ENCODE measurements around the gene KDM7A.
"Not testable (repeated sequence)": the region's sequence is repeated elsewhere in the genome, so short reads cannot be mapped to it uniquely, and the experiment has no call there.

Gene KDM7A

DNA sequence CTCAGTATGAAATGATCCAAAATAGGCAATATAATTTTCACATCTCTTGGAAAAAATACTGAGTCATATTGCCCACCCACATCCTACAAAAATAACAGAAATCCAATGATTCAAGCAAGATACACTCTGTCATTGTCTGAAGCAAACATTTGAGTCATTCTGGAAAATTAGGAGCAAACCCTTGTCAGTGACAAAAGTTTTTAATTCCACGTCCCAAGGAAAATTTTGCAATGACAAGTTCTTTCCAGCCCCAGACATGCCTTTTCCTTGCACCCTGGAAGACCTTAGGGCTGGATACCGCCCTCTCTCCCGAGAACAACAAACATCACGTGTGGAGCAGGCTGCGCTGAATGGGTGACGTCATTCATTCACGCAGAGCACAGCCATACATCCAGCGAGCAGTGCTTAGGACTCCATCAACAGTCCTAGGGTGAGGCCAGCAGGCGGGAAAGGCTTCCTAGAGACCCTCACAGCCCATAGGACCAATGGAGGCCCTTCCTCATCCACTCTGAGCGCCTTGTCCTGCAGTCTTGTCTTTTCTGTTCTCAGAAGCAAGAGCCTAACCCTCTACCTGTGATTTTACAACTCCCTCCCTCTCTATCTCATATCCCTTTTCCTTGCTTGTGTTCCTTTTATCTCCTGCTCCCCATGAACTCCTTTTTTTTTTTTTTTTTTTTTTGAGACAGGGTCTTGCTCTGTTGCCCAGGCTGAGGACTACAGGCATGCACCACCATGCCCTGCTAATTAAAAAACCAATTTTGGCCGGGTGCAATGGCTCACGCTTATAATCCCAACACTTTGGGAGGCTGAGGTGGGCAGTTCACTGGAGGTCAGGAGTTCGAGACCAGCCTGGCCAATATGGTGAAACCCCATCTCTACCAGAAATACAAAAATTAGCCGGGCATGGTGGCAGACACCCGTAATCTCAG lies 23.5 kb upstream of the KDM7A start:
- no peak for DNase-seq

DNA sequence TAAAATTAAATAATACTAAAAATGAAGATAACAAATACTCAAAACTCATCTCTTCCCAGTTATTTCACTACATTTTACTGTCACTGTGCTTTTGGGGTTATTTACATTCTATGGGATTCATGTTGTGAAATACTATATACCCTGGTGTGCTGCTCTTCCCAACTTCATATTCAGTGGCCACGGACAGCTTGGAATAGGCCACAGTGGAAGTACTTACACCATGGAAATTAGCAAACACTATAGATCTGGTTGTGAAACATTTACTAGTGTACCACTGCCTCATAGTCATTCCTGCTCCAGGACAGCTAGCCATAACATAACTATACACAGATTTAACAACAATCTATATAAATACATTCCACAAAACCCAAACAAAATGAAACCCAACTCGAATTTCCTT lies 21.2 kb upstream of the KDM7A start:
- no peak for DNase-seq

DNA sequence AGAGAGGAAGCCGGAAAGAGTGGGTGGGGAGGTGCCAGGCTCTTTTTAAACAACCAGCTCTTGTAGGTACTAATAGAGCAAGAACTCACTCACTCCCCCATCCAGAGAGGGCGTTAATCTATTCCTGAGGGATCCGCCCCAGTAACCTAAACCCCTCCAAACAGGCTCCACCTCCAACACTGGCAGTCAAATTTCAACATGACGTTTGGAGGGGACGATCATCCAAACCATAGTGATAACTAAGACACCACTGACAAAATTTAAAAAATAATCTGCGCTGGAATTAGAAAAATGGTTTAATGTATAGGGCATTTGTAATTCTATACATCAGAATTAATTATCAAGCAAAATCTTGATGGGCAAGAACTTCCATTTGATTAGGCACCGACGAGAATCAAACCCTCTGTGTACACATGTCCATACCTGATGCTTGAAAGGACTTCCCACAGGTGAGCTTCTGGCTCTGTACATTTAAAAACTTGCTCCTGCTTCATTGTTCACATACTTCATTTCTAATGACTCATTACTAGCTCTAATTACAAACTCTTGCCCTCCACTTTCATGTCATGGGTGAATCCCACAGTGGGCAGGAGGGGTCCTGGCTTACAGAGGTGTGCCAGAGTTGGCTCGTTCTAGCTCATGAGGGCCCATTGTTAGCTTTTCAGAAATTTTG lies 20.6 kb upstream of the KDM7A start:
- DNase-seq = no peak

DNA sequence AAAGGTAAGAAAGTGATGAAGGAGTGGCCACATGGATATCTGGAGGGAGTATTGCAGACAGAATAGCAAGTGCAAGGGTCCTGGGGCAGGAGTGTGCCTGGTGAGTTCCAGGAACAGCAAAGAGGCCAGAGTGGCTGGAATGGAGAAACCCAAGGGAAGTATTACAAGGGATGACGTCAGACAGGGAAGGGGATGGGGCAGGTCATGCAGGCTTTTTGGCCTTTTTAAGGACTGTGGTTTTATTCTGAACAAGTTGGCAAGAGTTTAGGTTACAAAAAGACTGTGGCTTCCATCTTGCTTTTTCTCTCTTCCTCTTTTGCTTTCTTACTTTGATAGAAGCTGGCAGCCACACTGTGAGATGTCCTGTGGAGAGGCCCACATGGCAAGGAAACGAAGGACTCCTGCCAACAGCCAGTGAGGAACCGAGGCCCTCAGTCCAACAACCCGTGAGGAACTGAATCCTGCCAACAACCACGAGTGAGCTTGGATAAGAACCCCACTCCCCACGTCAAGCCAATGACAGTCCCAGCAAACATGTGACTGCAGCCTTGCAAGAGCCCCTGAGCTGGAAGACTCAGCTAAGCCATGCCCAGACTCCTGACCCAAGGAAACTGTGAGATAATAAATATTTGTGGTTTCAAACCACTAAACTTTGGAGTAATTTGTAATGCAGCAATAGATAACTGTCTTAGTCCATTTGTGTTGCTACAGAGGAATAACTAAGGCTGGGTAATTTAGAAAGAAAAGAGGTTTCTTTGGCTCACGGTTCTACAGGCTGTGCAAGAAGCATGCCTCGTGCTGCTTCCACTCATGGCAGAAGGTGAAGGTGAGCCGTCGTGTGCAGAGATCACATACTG lies 19.8 kb upstream of the KDM7A start:
- no peak for DNase-seq

DNA sequence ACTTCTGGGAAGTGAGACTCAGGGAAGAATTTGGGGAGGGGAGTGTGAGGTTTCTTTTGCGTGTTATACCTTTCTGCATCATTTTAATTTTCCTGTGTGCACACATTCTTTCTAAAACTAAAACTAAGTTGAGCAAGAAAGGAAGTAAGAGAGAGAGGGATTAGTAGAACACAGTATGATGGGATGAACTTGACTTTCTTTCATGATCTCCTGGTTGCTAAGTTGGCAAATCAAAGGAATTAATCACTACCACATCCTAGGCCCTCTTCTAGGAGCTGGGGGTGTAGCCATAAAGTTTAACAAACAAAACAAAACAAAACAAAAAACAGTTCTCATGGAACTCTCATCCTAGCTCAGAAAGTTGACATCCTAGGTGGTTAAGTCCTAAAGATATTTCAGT lies 19.1 kb upstream of the KDM7A start:
- DNase-seq = no peak

DNA sequence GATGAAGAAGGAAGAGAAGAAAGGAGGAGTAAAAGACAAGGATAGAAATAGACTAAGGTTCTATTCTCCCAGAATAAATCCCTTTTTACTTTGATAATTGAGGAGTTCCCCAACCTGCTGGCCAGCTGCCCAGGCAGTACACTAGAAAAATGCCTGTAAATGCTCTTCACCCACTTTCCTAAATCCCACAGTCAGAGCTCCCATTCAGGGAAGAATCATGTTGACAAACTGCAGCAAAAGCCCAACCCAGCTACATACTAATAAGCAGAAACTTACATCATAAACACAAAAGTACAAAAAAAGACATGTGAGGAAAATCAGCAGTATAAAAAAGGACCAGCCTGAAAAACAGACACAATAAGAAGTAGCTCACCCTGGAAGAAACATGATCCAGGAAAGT lies 15.8 kb upstream of the KDM7A start:
- no peak for DNase-seq

DNA sequence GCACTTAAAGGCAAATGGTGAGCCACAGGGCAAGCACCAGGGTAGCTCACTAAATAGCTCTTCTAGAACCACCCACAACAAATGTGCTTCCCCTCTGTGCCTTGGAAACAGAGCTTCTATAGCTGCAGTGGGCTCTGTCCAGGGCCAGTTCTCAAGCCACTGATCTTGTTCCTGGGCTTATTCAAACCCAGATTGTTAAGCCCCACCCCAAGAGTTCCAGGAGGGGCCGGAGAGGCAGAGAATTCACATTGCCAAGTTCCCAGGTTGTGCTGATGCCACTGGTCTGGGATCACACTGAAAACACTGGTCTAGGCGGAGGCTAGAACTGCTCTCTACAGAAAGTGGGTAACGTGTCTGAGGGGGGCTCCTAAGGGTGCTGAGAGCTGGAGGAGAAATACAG lies 15.4 kb upstream of the KDM7A start:
- no peak for DNase-seq

DNA sequence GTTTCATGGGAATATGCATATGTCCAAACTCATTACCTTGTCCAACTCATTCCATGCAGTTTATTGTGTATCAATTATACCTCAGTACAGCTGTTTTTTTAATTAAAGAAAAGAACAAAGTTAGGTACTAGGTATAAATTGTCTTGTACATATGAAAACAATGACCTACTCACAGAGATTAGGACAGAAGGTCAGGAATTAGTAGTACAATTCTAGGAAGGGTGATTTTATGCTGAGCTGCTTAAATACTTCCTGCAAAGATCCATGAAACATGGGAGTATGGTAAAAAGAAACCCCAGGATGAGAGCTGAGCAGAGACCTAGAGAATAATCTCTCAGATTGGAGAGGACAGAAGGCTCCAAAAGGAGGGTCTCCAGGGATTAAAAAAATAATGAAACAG lies 13.8 kb upstream of the KDM7A start:
- DNase-seq = no peak

DNA sequence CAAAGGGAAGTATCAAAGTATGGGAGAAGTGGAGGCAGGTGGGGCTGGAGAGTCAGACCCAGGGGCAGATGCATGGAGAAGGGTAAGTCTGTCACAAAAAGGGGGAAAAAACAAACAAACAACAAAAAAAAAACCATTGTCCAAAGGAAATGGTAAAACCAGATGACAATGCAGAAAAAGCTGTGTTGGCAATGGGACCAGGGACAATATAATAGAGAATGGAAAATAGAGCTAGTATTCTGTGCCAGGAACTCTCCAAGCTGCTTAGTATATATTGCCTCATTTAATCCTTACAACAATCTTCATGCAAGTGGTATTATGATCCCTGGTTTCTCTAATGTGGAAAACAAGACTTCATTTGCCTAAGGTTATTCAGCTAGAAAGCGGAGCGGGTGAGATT lies 13.1 kb upstream of the KDM7A start:
- no peak for DNase-seq

DNA sequence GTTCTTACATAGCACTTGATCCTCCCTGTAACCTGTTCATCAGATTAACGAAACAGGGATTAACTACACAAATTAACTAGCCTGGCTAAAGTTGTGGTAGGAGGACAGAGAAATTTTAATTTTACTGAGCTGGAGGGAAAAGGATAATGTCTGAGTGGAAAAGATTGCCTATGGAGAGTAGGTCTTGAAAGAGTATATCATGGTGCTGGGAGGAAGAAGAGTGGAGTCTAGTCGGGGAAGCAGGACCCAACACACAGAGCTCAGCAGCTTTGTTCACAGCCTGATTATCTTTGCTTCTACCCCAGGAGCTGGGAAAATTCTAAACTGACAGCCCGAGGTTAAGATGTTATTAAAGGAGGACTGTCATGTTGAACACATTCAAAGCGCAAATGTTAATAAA lies 6.1 kb upstream of the KDM7A start:
- DNase-seq = no peak

DNA sequence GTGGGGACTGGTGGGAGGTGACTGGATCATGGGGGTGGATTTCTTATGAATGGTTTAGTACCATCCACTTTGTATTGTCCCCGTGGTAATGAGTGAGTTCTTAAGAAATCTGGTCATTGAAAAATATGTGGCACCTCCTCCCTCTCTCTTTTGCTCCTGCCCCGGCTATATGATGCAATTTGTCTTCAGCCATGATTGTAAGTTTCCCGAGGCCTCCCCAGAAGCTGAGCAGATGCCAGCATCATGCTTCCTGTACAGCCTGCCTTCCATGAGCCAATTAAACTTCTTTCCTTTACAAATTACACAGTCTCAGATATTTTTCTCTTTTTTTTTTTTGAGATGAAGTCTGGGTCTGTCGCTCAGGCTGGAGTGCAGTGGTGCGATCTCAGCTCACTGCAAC lies 2.6 kb upstream of the KDM7A start:
- no peak for DNase-seq

DNA sequence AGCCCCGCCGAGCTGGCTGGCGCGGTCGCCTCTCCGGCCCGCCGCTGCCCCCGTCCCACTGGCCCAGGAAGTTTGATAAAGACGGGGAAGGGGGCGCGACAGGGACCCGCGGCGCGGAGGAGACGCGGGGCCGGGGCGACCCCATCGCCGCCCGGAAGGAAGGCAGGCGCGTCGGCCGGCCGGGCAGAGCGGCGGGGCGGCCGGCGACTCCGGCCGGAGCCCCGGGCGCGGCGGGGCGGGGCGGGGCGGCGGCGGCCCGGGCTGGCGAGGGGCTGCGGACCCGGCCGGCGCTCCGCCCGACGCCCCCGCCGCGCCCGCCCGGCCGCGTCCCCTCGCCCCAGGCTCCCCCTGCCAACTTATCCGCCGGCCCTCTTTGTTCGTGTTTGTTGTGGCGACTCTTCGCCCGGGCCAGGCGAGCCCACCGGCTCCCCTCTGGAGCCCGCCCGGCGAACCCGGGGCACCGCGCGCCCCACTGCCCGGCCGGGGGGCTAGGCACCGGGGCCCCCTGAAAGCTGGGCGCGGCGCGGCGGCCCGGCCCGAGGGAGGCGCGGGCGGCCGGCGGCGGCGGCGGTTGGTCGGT lies 571 bp downstream of the KDM7A start:
- DNase-seq = no peak

DNA sequence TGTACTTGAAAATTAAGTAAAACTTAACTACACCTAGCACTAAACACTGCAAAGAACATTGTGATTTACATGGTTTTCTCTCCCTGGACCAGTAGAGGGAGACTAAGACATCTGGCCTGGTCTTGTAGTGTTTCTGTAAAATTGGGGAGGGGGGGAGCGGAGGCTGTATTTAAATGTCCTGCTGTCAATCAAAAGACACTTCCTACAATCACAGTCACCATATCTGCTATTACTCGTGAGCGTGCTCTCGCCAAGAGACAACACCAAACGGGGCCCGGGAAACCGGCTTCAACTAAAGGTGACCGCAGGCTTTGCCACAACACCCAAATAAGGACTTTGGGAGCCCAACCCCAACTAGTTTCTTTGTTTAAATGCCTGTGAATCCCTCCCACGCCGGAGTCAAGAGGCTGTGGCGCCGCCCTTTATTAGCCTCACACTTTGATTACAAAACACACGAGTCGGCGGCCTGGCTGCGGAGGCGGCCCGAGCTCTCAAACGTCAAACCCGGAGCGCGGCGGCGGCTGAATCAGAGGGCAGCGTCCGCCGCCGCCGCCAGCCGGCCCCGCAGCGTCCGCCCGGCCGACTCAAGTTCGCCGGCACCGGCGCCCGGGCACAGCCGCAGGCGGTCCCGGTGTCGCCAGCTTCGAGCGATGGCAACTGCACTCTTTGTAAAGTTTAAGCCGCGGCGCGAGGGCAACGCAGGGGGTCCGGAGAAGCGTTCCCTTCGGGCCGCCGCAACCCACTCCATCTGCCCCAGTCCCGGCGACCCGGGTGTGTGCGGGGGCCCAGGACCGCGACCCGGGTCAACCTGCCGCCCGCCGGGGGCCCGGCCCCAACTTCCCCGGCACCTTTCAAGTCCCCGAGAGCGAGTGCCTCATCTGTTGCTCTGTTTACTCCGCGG lies 1.3 kb downstream of the KDM7A start:
- peak; percentile 96 for DNase-seq

DNA sequence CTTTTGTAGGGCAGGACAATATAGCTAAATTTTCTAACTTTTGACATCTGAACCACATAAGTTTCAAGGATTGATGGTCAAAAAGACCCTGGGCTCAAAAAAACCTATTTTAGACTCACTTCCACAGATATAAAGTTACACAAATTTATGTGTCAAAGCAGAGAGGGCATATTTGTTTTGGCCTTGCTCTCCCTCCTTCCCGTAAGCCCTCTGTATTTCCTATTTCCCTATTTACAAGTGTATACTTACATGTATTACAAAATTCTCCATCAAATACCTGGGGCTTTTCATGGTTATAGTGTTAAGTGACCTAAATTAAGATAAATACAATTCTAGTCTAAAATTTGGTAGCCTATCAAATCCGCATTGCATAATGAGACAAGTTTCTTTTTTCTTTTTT lies 2.6 kb downstream of the KDM7A start:
- no peak for DNase-seq

DNA sequence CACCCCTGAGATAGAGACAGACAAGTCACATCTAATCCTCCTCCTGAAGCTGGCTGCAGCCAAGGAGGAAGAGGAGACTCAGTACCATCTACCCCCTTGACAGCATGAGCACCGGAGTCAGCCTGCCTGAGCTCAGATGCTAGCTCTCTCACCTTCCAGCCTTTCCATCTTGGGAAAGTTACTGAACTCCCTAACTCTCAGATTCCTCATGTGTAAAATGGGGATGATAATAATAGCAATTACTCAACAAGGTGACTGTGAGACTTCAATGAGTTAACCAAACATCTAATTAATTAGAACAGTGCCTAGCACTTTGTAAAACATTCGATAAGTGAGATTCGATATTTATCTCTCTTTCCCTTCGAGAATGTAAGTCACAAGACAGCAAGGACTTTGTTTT lies 6.4 kb downstream of the KDM7A start:
- no peak for DNase-seq

DNA sequence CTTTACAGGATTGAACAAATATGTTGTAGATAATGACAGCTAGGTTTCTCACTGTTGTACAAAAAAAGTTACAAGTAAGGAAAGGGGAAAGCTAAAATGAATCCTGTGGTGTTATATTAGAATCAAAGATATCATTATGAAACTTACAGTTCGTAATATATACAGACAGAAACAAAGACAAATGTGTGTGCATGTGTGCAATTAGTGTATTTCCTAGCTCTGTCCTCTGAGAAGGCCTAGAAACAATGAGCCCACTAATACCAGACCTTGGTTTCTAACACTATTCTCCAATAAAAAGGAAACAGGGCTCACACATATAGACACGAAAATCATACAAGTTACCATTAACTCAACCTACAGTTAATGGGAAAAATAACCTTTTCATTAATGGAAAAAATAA lies 8.0 kb downstream of the KDM7A start:
- no peak for DNase-seq

DNA sequence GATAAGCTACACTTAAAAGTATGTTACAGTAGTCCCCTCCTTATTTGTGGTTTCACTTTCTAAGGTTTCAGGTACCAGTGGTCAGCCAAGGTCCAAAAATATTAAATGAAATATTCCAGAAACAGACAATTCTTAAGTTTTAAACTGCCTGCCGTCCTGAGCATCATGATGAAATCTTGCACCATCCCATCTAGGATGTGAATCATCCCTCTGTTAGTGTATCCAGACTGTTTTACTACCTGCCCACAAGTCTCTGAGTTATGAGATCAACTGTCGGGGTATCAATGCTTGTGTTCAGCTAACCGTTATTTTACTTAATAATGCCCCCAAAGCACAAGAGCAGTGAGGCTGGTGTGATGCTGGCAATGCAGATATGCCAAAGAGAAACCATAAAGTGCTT lies 11.4 kb downstream of the KDM7A start:
- DNase-seq = no peak

DNA sequence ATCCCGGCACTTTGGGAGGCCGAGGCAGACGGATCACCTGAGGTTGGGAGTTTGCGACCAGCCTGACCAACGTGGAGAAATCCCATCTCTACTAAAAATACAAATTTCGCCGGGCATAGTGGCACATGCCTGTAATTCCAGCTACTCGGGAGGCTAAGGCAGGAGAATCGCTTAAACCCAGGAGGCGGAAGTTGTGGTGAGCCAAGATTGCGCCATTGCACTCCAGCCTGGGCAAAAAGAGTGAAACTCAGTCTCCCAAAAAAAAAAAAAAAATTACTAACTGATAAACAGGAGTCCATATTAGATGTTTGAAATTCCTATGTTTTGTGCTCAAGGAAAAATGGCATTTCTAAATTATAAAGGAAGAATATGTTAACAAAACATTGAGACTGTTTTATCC lies 14.7 kb downstream of the KDM7A start:
- DNase-seq = not testable (repeated sequence)

DNA sequence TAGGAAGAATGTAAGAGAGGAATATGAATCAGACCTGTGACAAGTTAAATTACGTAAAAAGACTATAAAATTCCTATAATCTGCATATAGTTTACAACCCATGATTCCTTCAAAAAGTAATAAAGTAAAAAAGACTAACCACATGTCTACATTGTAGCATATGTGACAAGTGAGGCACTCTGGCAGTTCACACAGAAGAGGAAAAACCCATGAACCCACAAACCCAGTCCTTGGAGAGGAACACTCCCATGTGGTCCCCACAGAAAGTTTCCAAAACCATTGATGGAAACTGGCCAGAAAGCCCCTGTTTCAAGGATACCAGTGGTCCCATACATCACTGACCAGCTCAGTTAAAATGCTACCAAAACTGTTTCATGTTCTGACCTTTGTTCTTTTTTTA lies 15.7 kb downstream of the KDM7A start:
- DNase-seq = no peak

DNA sequence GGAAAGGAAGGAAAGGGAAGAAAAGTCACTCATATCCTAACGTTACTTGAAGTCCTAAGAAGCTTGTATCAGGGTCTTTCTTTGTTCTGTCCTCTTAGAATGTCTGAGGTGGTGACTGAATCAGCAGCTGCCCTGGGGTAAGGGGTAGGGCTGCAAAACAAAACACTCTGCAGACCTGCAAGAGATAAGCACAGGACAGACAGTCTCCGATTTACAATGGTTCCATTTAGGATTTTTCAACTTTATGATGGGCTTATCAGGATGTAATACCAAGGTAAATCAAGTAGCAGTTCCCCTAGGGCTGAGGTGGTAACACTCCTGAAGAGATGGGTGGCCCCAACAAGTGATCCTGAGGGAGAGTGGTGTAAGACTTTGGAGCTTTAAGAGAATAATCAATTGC lies 16.5 kb downstream of the KDM7A start:
- no peak for DNase-seq

DNA sequence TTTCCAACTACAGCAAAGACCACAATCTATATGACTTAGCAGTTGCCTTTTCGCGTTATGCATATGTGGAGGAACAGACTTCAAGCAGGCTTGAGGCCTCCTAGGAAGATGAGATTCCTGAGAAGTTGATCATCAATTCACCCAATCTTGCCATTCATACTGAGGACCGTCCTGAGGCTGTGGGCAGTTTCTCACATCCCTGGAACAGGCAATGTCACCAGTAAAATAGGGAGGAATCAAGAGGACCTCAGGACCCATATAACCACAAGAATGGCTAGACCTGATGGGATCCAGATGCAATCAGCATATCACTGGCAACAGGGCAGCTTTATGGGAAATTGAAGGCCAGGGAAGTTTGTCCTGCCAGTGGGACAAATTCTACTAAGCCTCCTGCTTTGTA lies 17.3 kb downstream of the KDM7A start:
- DNase-seq = no peak

DNA sequence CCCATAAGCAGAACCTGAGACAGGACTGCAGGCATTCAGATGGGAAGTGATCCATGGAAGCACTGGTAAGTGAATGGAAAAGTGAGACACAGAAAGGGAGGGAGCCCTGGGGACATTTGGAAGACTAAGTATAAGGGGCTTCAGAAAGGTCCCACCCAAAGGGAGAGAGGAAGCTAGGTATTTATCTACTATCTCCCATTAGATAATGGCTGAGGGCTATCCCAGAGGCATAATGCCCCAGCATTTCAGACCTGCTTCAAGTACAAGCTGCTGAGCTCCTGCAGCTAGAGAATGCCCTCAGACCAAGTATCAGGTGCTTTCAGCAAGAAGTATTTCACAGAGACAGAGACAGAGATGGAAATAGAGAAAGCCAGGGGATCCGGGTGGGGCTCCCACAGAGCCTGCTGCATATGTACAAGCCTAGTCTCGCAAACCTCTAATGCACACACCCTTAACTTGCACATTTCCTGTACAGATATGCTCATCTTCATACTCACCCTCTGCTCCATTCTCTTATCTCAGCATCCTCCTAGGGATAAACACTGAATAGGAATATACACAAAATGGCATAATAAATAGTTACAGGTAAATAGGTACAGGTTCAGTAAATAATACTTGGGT lies 20.2 kb downstream of the KDM7A start:
- DNase-seq = no peak

Measured in NCI-H1092 treated with DMSO at 0.1 percent for 48 hours (cell line).